ENCODE data around the gene CCDC149. TPM values are rescaled to one million over a fixed set of nuclear protein-coding genes. Genes with fewer than 3 reads are reported as not detected.

CCDC149 gene
- total RNA-seq, 1 experiment from 2014 or later = 3.6 TPM

GRCh38 chr4:24934311-24934710 is 21.5 kb upstream of the CCDC149 start:
- CTCF ChIA-PET = no interaction called here
- Histone ChIP-seq H3K9me3 (ENCODE audit: control insufficient read depth, insufficient read depth, low read depth, low read length) (no peaks in the 10 kb centered on the region), H3K27me3 (ENCODE audit: control insufficient read depth, insufficient read depth, low read length) (no peaks in the 10 kb centered on the region), H3K36me3 (ENCODE audit: control insufficient read depth, insufficient read depth, low read length) (no peaks in the 10 kb centered on the region), H3K4me3 (ENCODE audit: low read depth in 2 of 2, low read length in 2 of 2) (no peak overlapping the region), H3K4me1 (ENCODE audit: control insufficient read depth, insufficient read depth, low read length) (no peaks in the 10 kb centered on the region), H3K27ac (ENCODE audit: low read length) (no peak overlapping the region)
- POLR2A ChIA-PET = no interaction called here
- DNase-seq (ENCODE audit: low read depth, low spot score) (no peak), ATAC-seq (no peak)
- intact Hi-C loops (cut with micrococcal nuclease; ENCODE audit: unreplicated experiment) (no loop called here), in situ Hi-C loops (cut with HindIII; ENCODE audit: low pct_unique_long_range_greater_than_20kb, low sequenced_read_pairs) (no loop called here)
- no peak for TF ChIP-seq REST (IDR thresholded peaks at IDR 0.05; ENCODE audit: insufficient read depth in 1 of 2, low read depth in 2 of 2, low read length in 1 of 2)
- TF ChIP-seq POLR2AphosphoS5 (IDR thresholded peaks at IDR 0.05; ENCODE audit: low read depth, low read length) = no peak
- no peak for TF ChIP-seq TCF7L2 (IDR thresholded peaks at IDR 0.05; ENCODE audit: low read depth, low read length)
- no peak for TF ChIP-seq CTCF (IDR thresholded peaks at IDR 0.05)
- TF ChIP-seq SIN3A (IDR thresholded peaks at IDR 0.05; ENCODE audit: borderline replicate concordance, insufficient read depth, low read depth, low read length) = no peak
- BruUV-seq (replicated peaks) = no TSS peak

- CTCF ChIA-PET = no interaction called here
- DNase-seq (ENCODE audit: low read depth, low spot score) = no peak
- TF ChIP-seq CTCF (IDR thresholded peaks at IDR 0.05) (no peak), REST (IDR thresholded peaks at IDR 0.05; ENCODE audit: insufficient read depth in 1 of 2, low read depth in 2 of 2, low read length in 1 of 2) (no peak), POLR2AphosphoS5 (IDR thresholded peaks at IDR 0.05; ENCODE audit: low read depth, low read length) (no peak), SIN3A (IDR thresholded peaks at IDR 0.05; ENCODE audit: borderline replicate concordance, insufficient read depth, low read depth, low read length) (no peak), TCF7L2 (IDR thresholded peaks at IDR 0.05; ENCODE audit: low read depth, low read length) (no peak)
- H3K27ac ChIP-seq (ENCODE audit: low read length) = no peak overlapping the region
- no peaks in the 10 kb centered on the region for H3K4me1 ChIP-seq (ENCODE audit: control insufficient read depth, insufficient read depth, low read length)
- H3K27me3 ChIP-seq (ENCODE audit: control insufficient read depth, insufficient read depth, low read length) = no peaks in the 10 kb centered on the region
- no peak for ATAC-seq
- no peaks in the 10 kb centered on the region for H3K9me3 ChIP-seq (ENCODE audit: control insufficient read depth, insufficient read depth, low read depth, low read length)
- BruUV-seq (replicated peaks) = no TSS peak
- no peaks in the 10 kb centered on the region for H3K36me3 ChIP-seq (ENCODE audit: control insufficient read depth, insufficient read depth, low read length)
- in situ Hi-C loops (cut with HindIII; ENCODE audit: low pct_unique_long_range_greater_than_20kb, low sequenced_read_pairs) = no loop called here
- POLR2A ChIA-PET = no interaction called here
- intact Hi-C loops (cut with micrococcal nuclease; ENCODE audit: unreplicated experiment) = no loop called here
- H3K4me3 ChIP-seq (ENCODE audit: low read depth in 2 of 2, low read length in 2 of 2) = no peak overlapping the region
These were observed 20.9 kb upstream of the CCDC149 start for GRCh38 chr4:24933684-24934275.

Data from Panc1 (cell line).